Adrenal gland (tissue), 12 donors: ENCODE results near the gene PPP2R3B. TPM values are rescaled to one million over a fixed set of nuclear protein-coding genes. Genes with fewer than 3 reads are reported as not detected.

Experiments
- DNase-seq, 7 donors: peaks; one replicate each; pipeline ENCODE4 v3.0.0-alpha.2; 2019 to 2020
- H3K27ac ChIP-seq, 5 donors: fragments of 200-600 bp; sonication (generic) in 4 of 5; 1 replicate in 3 of 5; 2 replicates in 2 of 5; pipeline versions ENCODE4 v1.5.1 to v1.8.0; 2016 to 2020; ENCODE audit warnings: mild to moderate bottlenecking in 1 of 5
- H3K27me3 ChIP-seq: fragments of 200-600 bp; 2 replicates; pipeline ENCODE4 v1.8.0; 2021
- H3K36me3 ChIP-seq, 2 donors: fragments of 200-600 bp; replicated peaks in 1 of 2; 1 replicate in 1 of 2; 2 replicates in 1 of 2; pipeline versions ENCODE4 v1.5.1 to v1.8.0; 2018 to 2022
- H3K4me1 ChIP-seq, 2 donors: fragments of 200-600 bp; replicated peaks in 1 of 2; 1 replicate in 1 of 2; 2 replicates in 1 of 2; pipeline versions ENCODE4 v1.5.1 to v1.8.0; 2018 to 2021
- H3K4me3 ChIP-seq, 4 donors: fragments of 200-600 bp; sonication (generic) in 3 of 4; one replicate each; pipeline ENCODE4 v1.5.1; 2016 to 2018
- H3K9me3 ChIP-seq, 3 donors: fragments of 200-600 bp; sonication (generic) in 1 of 3; replicated peaks in 1 of 3; 1 replicate in 2 of 3; 2 replicates in 1 of 3; pipeline versions ENCODE4 v1.5.1 to v1.8.0; 2016 to 2021
- CTCF ChIP-seq, 6 experiments: fragments of 450-650 bp in 4 of 6; fragments of 200-600 bp in 2 of 6; sonication (generic) in 1 of 6; IDR thresholded peaks; 1 replicate in 5 of 6; 2 replicates in 1 of 6; pipeline versions ENCODE4 v1.5.1 to v1.8.0; 2016 to 2021; ENCODE audit warnings: antibody characterized with exemption in 6 of 6, mild to moderate bottlenecking in 2 of 6, moderate library complexity in 1 of 6
- POLR2A ChIP-seq, 2 donors: fragments of 450-650 bp; IDR thresholded peaks; one replicate each; pipeline ENCODE4 v1.6.1; 2017; ENCODE audit warnings: antibody characterized with exemption in 2 of 2, mild to moderate bottlenecking in 2 of 2, moderate library complexity in 1 of 2
- WGBS, 4 donors: extraction: QIAGEN DNeasy Blood & Tissue Kit in 2 of 4; methylation state at CpG; one replicate each; pipeline versions ENCODE4 v1.1.5 to v1.1.7; 2013 to 2017; 5-methylcytosine and 5-hydroxymethylcytosine counted together
- intact Hi-C, 2 donors: fragments of 100-400 bp; cut with DNase I; formaldehyde crosslinking; loops; one replicate each; pipeline versions ENCODE4 v1.14.1 to v1.15.0; 2022 to 2023
- polyA plus RNA-seq, 3 donors: library from polyadenylated mRNA; stranded (reverse); fragments of 200-250 nt in 2 of 3; fragments of 350-450 nt in 1 of 3; fragmentation: Illumina TruSeq in 1 of 3; extraction: RNeasy Lipid Tissue Mini Kit (QIAGEN cat#74804) in 1 of 3; gene quantifications; one replicate each; pipeline ENCODE4 v1.2.3, GENCODE V29; 2013 to 2014
- total RNA-seq, 9 donors: library from RNA; depleted of rRNA in 4 of 9; stranded (reverse); fragments of >200 nt in 4 of 9; fragments of 120-200 nt in 1 of 9; fragmentation: NEBNext Ultra II Directional in 1 of 9; extraction: Animal tissue kit (Norgen Biotek cat#: 25700) in 1 of 9; gene quantifications; one replicate each; pipeline versions ENCODE4 v1.1.0 to v1.2.4, GENCODE V29; 2013 to 2023
- donor health status: healthy with polysubstance abuse.
- donor health status: Bipolar disorder and iron deficiency.
- donor health status: DM: yes; HTN: yes; CAD: no.
- donor health status: DM: no; HTN: no; CAD: no.
- donor health status: DM: no; HTN: no; CAD: no.
- donor health status: DM: yes; HTN: yes; CAD: no.

Gene PPP2R3B
- total and polyA plus RNA-seq, 12 donors, result 2.1 to 112 (median 14.2) TPM

- intact Hi-C loops, result no loop called here
- H3K4me3 ChIP-seq, result no peak overlapping the region
- no peaks in the 10 kb centered on the region for H3K27me3 ChIP-seq
- no peaks in the 10 kb centered on the region for H3K4me1 ChIP-seq
- no peak overlapping the region for H3K27ac ChIP-seq
- no peak for TF ChIP-seq CTCF (IDR thresholded peaks at IDR 0.05)
- no peak for TF ChIP-seq POLR2A (IDR thresholded peaks at IDR 0.05)
- peak in 2 of 7 donors; percentile 9 to 12 for DNase-seq
- no peaks in the 10 kb centered on the region for H3K9me3 ChIP-seq
- H3K36me3 ChIP-seq, result peaks cover 0 to 28% of the 10 kb centered on the region in 2 donors
- WGBS, 4 donors, result 97 to 98% (median 98%) methylated on average over 37 to 47 of the region's 47 CpGs
These were observed 93.5 kb downstream of the PPP2R3B start for GRCh38 chrX:292900-293897.

- Histone ChIP-seq H3K27me3 (no peaks in the 10 kb centered on the region), H3K36me3 (peaks cover 0 to 28% of the 10 kb centered on the region in 2 donors), H3K4me1 (no peaks in the 10 kb centered on the region), H3K27ac (no peak overlapping the region), H3K9me3 (no peaks in the 10 kb centered on the region), H3K4me3 (no peak overlapping the region)
- TF ChIP-seq POLR2A (IDR thresholded peaks at IDR 0.05) (no peak), CTCF (IDR thresholded peaks at IDR 0.05) (no peak)
- intact Hi-C loops, result no loop called here
- peak in 1 of 7 donors; percentile 12 for DNase-seq
- WGBS, 4 donors, result 97 to 99% (median 98%) methylated on average over 22 to 29 of the region's 29 CpGs
These were observed 95.3 kb downstream of the PPP2R3B start for GRCh38 chrX:291411-291901.

GRCh38 chrX:290476-291166 lies 96.1 kb downstream of the PPP2R3B start:
- peaks cover 0 to 28% of the 10 kb centered on the region in 2 donors for H3K36me3 ChIP-seq
- intact Hi-C loops, result no loop called here
- TF ChIP-seq POLR2A (IDR thresholded peaks at IDR 0.05) (no peak), CTCF (IDR thresholded peaks at IDR 0.05) (no peak)
- no peaks in the 10 kb centered on the region for H3K9me3 ChIP-seq
- no peaks in the 10 kb centered on the region for H3K27me3 ChIP-seq
- H3K4me3 ChIP-seq, result no peak overlapping the region
- 93 to 97% (median 96%) methylated on average over 24 to 42 of the region's 42 CpGs for WGBS, 4 donors
- H3K4me1 ChIP-seq, result no peaks in the 10 kb centered on the region
- H3K27ac ChIP-seq, result no peak overlapping the region
- peak in 1 of 7 donors; percentile 12 for DNase-seq

GRCh38 chrX:288561-288991 lies 98.1 kb downstream of the PPP2R3B start:
- intact Hi-C loops, result no loop called here
- WGBS, 4 donors, result 87 to 98% (median 97%) methylated on average over 3 to 25 of the region's 25 CpGs

More at GRCh38 chrX:288561-288991, 98.1 kb downstream of the PPP2R3B start:
- peak in 1 of 7 donors; percentile 2 for DNase-seq
- Histone ChIP-seq H3K9me3 (no peaks in the 10 kb centered on the region), H3K4me3 (no peak overlapping the region), H3K4me1 (no peaks in the 10 kb centered on the region), H3K27ac (no peak overlapping the region), H3K27me3 (no peaks in the 10 kb centered on the region), H3K36me3 (peaks cover 0 to 25% of the 10 kb centered on the region in 2 donors)
- TF ChIP-seq CTCF (IDR thresholded peaks at IDR 0.05) (no peak), POLR2A (IDR thresholded peaks at IDR 0.05) (no peak)
